Natural killer cell (primary cell): ENCODE measurements around the gene C10orf71. TPM values are rescaled to one million over a fixed set of nuclear protein-coding genes. Genes with fewer than 3 reads are reported as not detected.

Source experiments
- ATAC-seq, 3 donors: fragments of 150-1000 bp in 2 of 3; fragments of 200-7000 bp in 1 of 3; cut with Tn5 transposase; 1 replicate in 1 of 3; 2 replicates in 2 of 3; pipeline ENCODE4 v1.10.0; 2021; ENCODE audit warnings: mild to moderate bottlenecking in 2 of 3, moderate library complexity in 2 of 3
- DNase-seq, 2 donors: peaks; one replicate each; pipeline versions ENCODE4 v3.0.0 to v3.0.0-alpha.2; 2013 to 2021; ENCODE audit warnings: mixed read lengths in 1 of 2
- H3K27ac ChIP-seq: one replicate; pipeline ENCODE4 v1.5.1; 2013; ENCODE audit warnings: mild to moderate bottlenecking, low read length
- H3K27me3 ChIP-seq: one replicate; pipeline ENCODE4 v1.6.1; 2013; ENCODE audit warnings: low read length; ENCODE audit not compliant: control insufficient read depth, insufficient read depth
- H3K36me3 ChIP-seq: one replicate; pipeline ENCODE4 v1.6.1; 2013; ENCODE audit warnings: low read length; ENCODE audit not compliant: control insufficient read depth, insufficient read depth
- H3K4me1 ChIP-seq: one replicate; pipeline ENCODE4 v1.6.1; 2013; ENCODE audit warnings: low read length; ENCODE audit not compliant: control insufficient read depth, insufficient read depth
- H3K4me3 ChIP-seq: one replicate; pipeline ENCODE4 v1.5.1; 2013; ENCODE audit warnings: low read length
- H3K9me3 ChIP-seq: one replicate; pipeline ENCODE4 v1.6.1; 2013; ENCODE audit warnings: low read length; ENCODE audit not compliant: control insufficient read depth, insufficient read depth
- H3K27ac Mint-ChIP-seq, 2 donors: one replicate each; pipeline ENCODE4 v1.8.0; 2022; ENCODE audit warnings: mild to moderate bottlenecking in 2 of 2, mixed read lengths in 2 of 2, moderate library complexity in 1 of 2
- H3K27me3 Mint-ChIP-seq, 2 donors: one replicate each; pipeline ENCODE4 v1.8.0; 2022; ENCODE audit warnings: low read depth in 2 of 2, mixed read lengths in 2 of 2
- H3K36me3 Mint-ChIP-seq: one replicate; pipeline ENCODE4 v1.8.0; 2022; ENCODE audit warnings: mixed read lengths
- H3K4me1 Mint-ChIP-seq, 2 donors: one replicate each; pipeline ENCODE4 v1.8.0; 2022; ENCODE audit warnings: mixed read lengths in 2 of 2
- H3K4me3 Mint-ChIP-seq: one replicate; pipeline ENCODE4 v1.8.0; 2022; ENCODE audit warnings: mild to moderate bottlenecking, moderate library complexity, mixed read lengths
- H3K9me3 Mint-ChIP-seq, 2 donors: one replicate each; pipeline ENCODE4 v1.8.0; 2022; ENCODE audit warnings: mixed read lengths in 2 of 2
- CTCF ChIP-seq: fragments of 200-600 bp; IDR thresholded peaks from one replicate; pipeline ENCODE4 v1.8.0; 2022; ENCODE audit warnings: antibody characterized with exemption
- WGBS: methylation state at CpG from one replicate; pipeline ENCODE4 v1.1.7; 2013; ENCODE audit warnings: missing lambda C conversion rate; ENCODE audit not compliant: insufficient coverage; 5-methylcytosine and 5-hydroxymethylcytosine counted together
- intact Hi-C: fragments of 100-400 bp; cut with micrococcal nuclease; formaldehyde crosslinking; loops from one replicate; pipeline ENCODE4 v1.14.2; 2022
- total RNA-seq, 4 donors: library from RNA; stranded (reverse); fragments of 120-200 nt in 1 of 4; gene quantifications; one replicate each; pipeline versions ENCODE4 v1.2.3 to v1.2.4, GENCODE V29; 2013 to 2022

Gene C10orf71
- total RNA-seq, 3 donors from 2014 or later (not counting 1 experiment from before 2014, with no cell fraction given): not detected

GRCh38 chr10:49294731-49295130 lies 4.2 kb upstream of the C10orf71 start:
- no peak overlapping the region for H3K4me3 Mint-ChIP-seq
- Histone ChIP-seq H3K27ac (no peak overlapping the region), H3K9me3 (no peaks in the 10 kb centered on the region), H3K27me3 (no peaks in the 10 kb centered on the region), H3K4me1 (peaks cover 9% of the 10 kb centered on the region), H3K36me3 (no peaks in the 10 kb centered on the region), H3K4me3 (no peak overlapping the region)
- peaks cover 6 to 26% of the 10 kb centered on the region in 2 donors for H3K27me3 Mint-ChIP-seq
- no peaks in the 10 kb centered on the region for H3K36me3 Mint-ChIP-seq
- no peak overlapping the region for H3K27ac Mint-ChIP-seq
- peaks cover 14 to 19% of the 10 kb centered on the region in 2 donors for H3K4me1 Mint-ChIP-seq
- intact Hi-C loops: no loop called here
- 86% methylated on average over 5 of the region's 5 CpGs for WGBS
- TF ChIP-seq CTCF: no peak
- H3K9me3 Mint-ChIP-seq: no peaks in the 10 kb centered on the region
- DNase-seq (no peak), ATAC-seq (no peak)

DNA sequence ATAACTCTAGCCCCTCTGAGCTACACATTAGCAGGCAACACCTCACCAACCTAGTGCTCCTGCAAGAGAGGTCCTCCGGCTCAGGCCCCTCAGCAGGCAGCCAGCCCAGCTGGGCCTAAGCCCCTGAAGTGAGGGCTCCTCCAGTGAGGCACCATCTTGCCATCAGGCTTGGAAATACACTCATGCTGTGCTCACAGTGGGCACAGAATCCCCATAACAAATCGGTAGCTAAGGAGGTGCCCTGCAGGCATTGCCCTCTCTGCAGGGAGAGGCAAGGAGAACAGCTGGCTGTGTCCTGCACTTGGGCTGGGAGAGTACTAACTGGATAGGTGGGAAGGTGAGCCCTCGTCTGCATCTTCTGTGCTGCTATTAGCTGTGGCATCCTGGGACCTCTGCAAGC lies 3.7 kb upstream of the C10orf71 start:
- Histone ChIP-seq H3K9me3 (no peaks in the 10 kb centered on the region), H3K27ac (no peak overlapping the region), H3K4me3 (no peak overlapping the region), H3K36me3 (no peaks in the 10 kb centered on the region), H3K27me3 (no peaks in the 10 kb centered on the region), H3K4me1 (peaks cover 11% of the 10 kb centered on the region)
- intact Hi-C loops: no loop called here
- no peaks in the 10 kb centered on the region for H3K9me3 Mint-ChIP-seq
- no peak for ATAC-seq
- no peaks in the 10 kb centered on the region for H3K36me3 Mint-ChIP-seq
- WGBS: 91% methylated on average over 3 of the region's 3 CpGs
- DNase-seq: no peak
- H3K4me1 Mint-ChIP-seq: peaks cover 20 to 23% of the 10 kb centered on the region in 2 donors
- H3K27me3 Mint-ChIP-seq: peaks cover 6 to 26% of the 10 kb centered on the region in 2 donors
- no peak for TF ChIP-seq CTCF
- no peak overlapping the region for H3K4me3 Mint-ChIP-seq
- no peak overlapping the region for H3K27ac Mint-ChIP-seq

GRCh38 chr10:49296382-49296781 lies 2.6 kb upstream of the C10orf71 start:
- no peak overlapping the region for H3K4me3 ChIP-seq
- no peaks in the 10 kb centered on the region for H3K9me3 ChIP-seq
- intact Hi-C loops: no loop called here
- TF ChIP-seq CTCF: no peak
- peaks cover 15% of the 10 kb centered on the region for H3K4me1 ChIP-seq
- DNase-seq: no peak
- Mint-ChIP-seq H3K4me1 (peaks cover 20 to 27% of the 10 kb centered on the region in 2 donors), H3K27me3 (peaks cover 6 to 18% of the 10 kb centered on the region in 2 donors), H3K9me3 (no peaks in the 10 kb centered on the region), H3K27ac (no peak overlapping the region), H3K4me3 (no peak overlapping the region), H3K36me3 (no peaks in the 10 kb centered on the region)
- no peak for ATAC-seq
- H3K36me3 ChIP-seq: no peaks in the 10 kb centered on the region
- H3K27me3 ChIP-seq: no peaks in the 10 kb centered on the region
- no peak overlapping the region for H3K27ac ChIP-seq
- 93% methylated on average over 7 of the region's 7 CpGs for WGBS

GRCh38 chr10:49296836-49297235 lies 2.1 kb upstream of the C10orf71 start:
- Histone ChIP-seq H3K27ac (no peak overlapping the region), H3K36me3 (no peaks in the 10 kb centered on the region), H3K27me3 (no peaks in the 10 kb centered on the region), H3K9me3 (no peaks in the 10 kb centered on the region), H3K4me1 (peaks cover 15% of the 10 kb centered on the region), H3K4me3 (no peak overlapping the region)
- Mint-ChIP-seq H3K36me3 (no peaks in the 10 kb centered on the region), H3K27me3 (peaks cover 6 to 14% of the 10 kb centered on the region in 2 donors), H3K27ac (no peak overlapping the region), H3K4me3 (no peak overlapping the region), H3K4me1 (peaks cover 20 to 27% of the 10 kb centered on the region in 2 donors), H3K9me3 (no peaks in the 10 kb centered on the region)
- ATAC-seq: no peak
- no peak for DNase-seq
- 89% methylated on average over 6 of the region's 8 CpGs for WGBS
- intact Hi-C loops: no loop called here
- no peak for TF ChIP-seq CTCF
